Mucosa of descending colon (tissue), 3 donors: ENCODE measurements around the gene SRSF3. TPM values are rescaled to one million over a fixed set of nuclear protein-coding genes. Genes with fewer than 3 reads are reported as not detected.

ENCODE experiments used
- ATAC-seq: fragments of 200-7000 bp; cut with Tn5 transposase; one replicate; pipeline ENCODE4 v1.9.1; 2020; ENCODE audit warnings: mild to moderate bottlenecking, moderate library complexity
- DNase-seq, 3 donors: peaks; one replicate each; pipeline ENCODE4 v3.0.0-alpha.2; 2020
- H3K36me3 ChIP-seq: fragments of 200-600 bp; one replicate; pipeline ENCODE4 v1.8.0; 2021; ENCODE audit warnings: low read depth, mild to moderate bottlenecking
- H3K4me1 ChIP-seq: fragments of 200-600 bp; one replicate; pipeline ENCODE4 v1.8.0; 2021; ENCODE audit warnings: low read depth, mild to moderate bottlenecking
- H3K4me3 ChIP-seq: fragments of 200-600 bp; one replicate; pipeline ENCODE4 v1.8.0; 2021; ENCODE audit warnings: mild to moderate bottlenecking
- H3K9me3 ChIP-seq: fragments of 200-600 bp; one replicate; pipeline ENCODE4 v1.8.0; 2021; ENCODE audit warnings: mild to moderate bottlenecking
- CTCF ChIP-seq: fragments of 200-600 bp; IDR thresholded peaks from one replicate; pipeline ENCODE4 v1.8.0; 2022; ENCODE audit warnings: antibody characterized with exemption, mild to moderate bottlenecking
- intact Hi-C, 2 donors: fragments of 100-400 bp; cut with DNase I in 1 of 2; cut with micrococcal nuclease in 1 of 2; formaldehyde crosslinking; loops; one replicate each; pipeline versions ENCODE4 v1.11.0 to v1.11.1; 2022; cut with DNase I, micrococcal nuclease
- total RNA-seq, 3 donors: library from RNA; stranded (reverse); fragmentation: NEBNext Ultra II Directional in 2 of 3; extraction: Animal tissue kit (Norgen Biotek cat#: 25700) in 2 of 3; gene quantifications; one replicate each; pipeline versions ENCODE4 v1.2.1 to v1.2.4, GENCODE V29; 2021 to 2023
- donor health status: DM: no; HTN: no; CAD: no; lungs with moderate emphysema.
- donor health status: DM: no; HTN: no; CAD: no.
- donor health status: DM: no; HTN: yes; CAD: no.

SRSF3 gene
- total RNA-seq, 3 donors from 2014 or later, result 176 to 243 (median 229) TPM

DNA sequence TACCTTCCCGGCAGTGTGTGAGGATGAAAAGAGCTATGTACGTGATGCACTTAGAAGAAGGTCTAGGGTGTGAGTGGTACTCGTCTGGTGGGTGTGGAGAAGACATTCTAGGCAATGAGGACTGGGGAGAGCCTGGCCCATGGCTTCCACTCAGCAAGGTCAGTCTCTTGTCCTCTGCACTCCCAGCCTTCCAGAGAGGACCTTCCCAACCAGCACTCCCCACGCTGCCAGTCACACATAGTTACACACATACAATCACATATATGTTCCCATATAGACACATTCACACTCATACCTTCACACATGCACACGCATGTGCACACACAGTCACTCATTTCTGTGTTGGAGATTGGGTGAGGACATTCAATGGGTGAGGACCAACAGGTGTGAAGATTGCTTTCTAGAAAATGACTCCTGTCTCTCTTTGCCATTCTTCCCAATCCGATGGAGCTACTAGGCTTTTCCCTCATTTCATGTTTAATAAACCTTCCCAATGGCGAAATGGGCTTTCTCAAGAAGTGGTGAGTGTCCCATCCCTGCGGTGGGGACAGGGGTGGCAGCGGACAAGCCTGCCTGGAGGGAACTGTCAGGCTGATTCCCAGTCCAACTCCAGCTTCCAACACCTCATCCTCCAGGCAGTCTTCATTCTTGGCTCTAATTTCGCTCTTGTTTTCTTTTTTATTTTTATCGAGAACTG lies 30.4 kb downstream of the SRSF3 start:
- H3K9me3 ChIP-seq, result no peaks in the 10 kb centered on the region
- H3K4me3 ChIP-seq, result no peak overlapping the region
- TF ChIP-seq CTCF, result no peak
- intact Hi-C loops, result loop anchor here (2.0 to 10.0 kb wide), 2 partner anchors 56 to 140 kb away; no protein-coding TSS in a partner anchor
- ATAC-seq, result no peak
- peaks cover 40% of the 10 kb centered on the region for H3K4me1 ChIP-seq
- peak in 1 of 3 donors; percentile 29 for DNase-seq
- H3K36me3 ChIP-seq, result no peaks in the 10 kb centered on the region

DNA sequence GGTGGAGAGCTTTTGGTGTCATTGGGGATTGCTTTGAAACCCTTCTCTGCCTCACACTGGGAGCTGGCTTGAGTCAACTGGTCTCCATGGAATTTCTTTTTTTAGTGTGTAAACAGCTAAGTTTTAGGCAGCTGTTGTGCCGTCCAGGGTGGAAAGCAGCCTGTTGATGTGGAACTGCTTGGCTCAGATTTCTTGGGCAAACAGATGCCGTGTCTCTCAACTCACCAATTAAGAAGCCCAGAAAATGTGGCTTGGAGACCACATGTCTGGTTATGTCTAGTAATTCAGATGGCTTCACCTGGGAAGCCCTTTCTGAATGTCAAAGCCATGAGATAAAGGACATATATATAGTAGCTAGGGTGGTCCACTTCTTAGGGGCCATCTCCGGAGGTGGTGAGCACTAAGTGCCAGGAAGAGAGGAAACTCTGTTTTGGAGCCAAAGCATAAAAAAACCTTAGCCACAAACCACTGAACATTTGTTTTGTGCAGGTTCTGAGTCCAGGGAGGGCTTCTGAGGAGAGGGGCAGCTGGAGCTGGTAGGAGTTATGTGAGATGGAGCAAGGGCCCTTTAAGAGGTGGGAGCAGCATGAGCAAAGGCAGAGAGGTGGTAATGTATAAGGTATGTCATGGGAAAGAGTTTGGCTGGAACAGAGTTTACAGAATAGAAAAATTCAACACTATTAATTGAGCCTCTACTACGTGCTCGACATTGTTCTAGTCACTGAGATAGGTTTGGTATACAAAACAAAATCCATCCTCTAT lies 31.2 kb downstream of the SRSF3 start:
- DNase-seq (peak in 1 of 3 donors; percentile 26), ATAC-seq (no peak)
- intact Hi-C loops, result loop anchor here (2.0 to 10.0 kb wide), 2 partner anchors 55 to 139 kb away; no protein-coding TSS in a partner anchor
- H3K9me3 ChIP-seq, result no peaks in the 10 kb centered on the region
- TF ChIP-seq CTCF, result no peak
- no peak overlapping the region for H3K4me3 ChIP-seq
- no peaks in the 10 kb centered on the region for H3K36me3 ChIP-seq
- H3K4me1 ChIP-seq, result peaks cover 40% of the 10 kb centered on the region

GRCh38 chr6:36626636-36627035 lies 32.5 kb downstream of the SRSF3 start:
- Histone ChIP-seq H3K4me3 (no peak overlapping the region), H3K9me3 (no peaks in the 10 kb centered on the region), H3K36me3 (no peaks in the 10 kb centered on the region), H3K4me1 (peaks cover 40% of the 10 kb centered on the region)
- no peak for DNase-seq
- no peak for TF ChIP-seq CTCF
- intact Hi-C loops, result loop anchor here in 1 of 2 donors (10.0 kb wide), 1 partner anchor 138 kb away; no protein-coding TSS in a partner anchor
- ATAC-seq, result no peak

- peak in 2 of 3 donors; percentile 22 to 25 for DNase-seq
- ATAC-seq, result no peak
- intact Hi-C loops, result loop anchor here in 1 of 2 donors (10.0 kb wide), 1 partner anchor 138 kb away; no protein-coding TSS in a partner anchor
Observed at GRCh38 chr6:36627141-36627540, 33.0 kb downstream of the SRSF3 start.

More at GRCh38 chr6:36627141-36627540, 33.0 kb downstream of the SRSF3 start:
- H3K4me3 ChIP-seq, result no peak overlapping the region
- no peaks in the 10 kb centered on the region for H3K36me3 ChIP-seq
- H3K4me1 ChIP-seq, result peaks cover 40% of the 10 kb centered on the region
- no peak for TF ChIP-seq CTCF
- H3K9me3 ChIP-seq, result no peaks in the 10 kb centered on the region
